ENCODE measurements around the gene BCKDHB. TPM values are rescaled to one million over a fixed set of nuclear protein-coding genes. Genes with fewer than 3 reads are reported as not detected.

The BCKDHB gene
- total RNA-seq, 2 experiments from 2014 or later, result 16.4 to 18.8 TPM

GRCh38 chr6:80251321-80251720, 144.8 kb downstream of the BCKDHB start:
- H3K36me3 Mint-ChIP-seq (ENCODE audit: low read depth), result no peaks in the 10 kb centered on the region
- H3K4me3 Mint-ChIP-seq, result no peak overlapping the region
- CTCF ChIA-PET, result interaction anchor here (1.6 kb wide), 1 partner anchor 10 kb away, joined by 4 read pairs; no protein-coding TSS in a partner anchor
- no peaks in the 10 kb centered on the region for H3K9me3 Mint-ChIP-seq
- no peak overlapping the region for H3K27ac Mint-ChIP-seq
- DNase-seq, result no peak
- no peaks in the 10 kb centered on the region for H3K27me3 Mint-ChIP-seq
- POLR2A ChIA-PET, result no interaction called here
- no peaks in the 10 kb centered on the region for H3K4me1 Mint-ChIP-seq

GRCh38 chr6:80254716-80255115, 148.2 kb downstream of the BCKDHB start:
- H3K27me3 Mint-ChIP-seq, result no peaks in the 10 kb centered on the region
- ChIA-PET POLR2A (no interaction called here), CTCF (no interaction called here)
- DNase-seq, result no peak
- no peaks in the 10 kb centered on the region for H3K9me3 Mint-ChIP-seq
- H3K4me1 Mint-ChIP-seq, result no peaks in the 10 kb centered on the region
- no peak overlapping the region for H3K27ac Mint-ChIP-seq
- H3K36me3 Mint-ChIP-seq (ENCODE audit: low read depth), result no peaks in the 10 kb centered on the region
- no peak overlapping the region for H3K4me3 Mint-ChIP-seq

GRCh38 chr6:80256691-80257090, 150.2 kb downstream of the BCKDHB start:
- DNase-seq, result no peak
- Mint-ChIP-seq H3K36me3 (ENCODE audit: low read depth) (peaks cover 1% of the 10 kb centered on the region), H3K27ac (no peak overlapping the region), H3K9me3 (no peaks in the 10 kb centered on the region), H3K4me3 (no peak overlapping the region), H3K27me3 (no peaks in the 10 kb centered on the region), H3K4me1 (no peaks in the 10 kb centered on the region)
- CTCF ChIA-PET, result no interaction called here
- POLR2A ChIA-PET, result no interaction called here

- no peak overlapping the region for H3K27ac Mint-ChIP-seq
- H3K27me3 Mint-ChIP-seq, result no peaks in the 10 kb centered on the region
- H3K4me1 Mint-ChIP-seq, result no peaks in the 10 kb centered on the region
- POLR2A ChIA-PET, result no interaction called here
- no peak for DNase-seq
- H3K4me3 Mint-ChIP-seq, result no peak overlapping the region
- no peaks in the 10 kb centered on the region for H3K9me3 Mint-ChIP-seq
- peaks cover 1% of the 10 kb centered on the region for H3K36me3 Mint-ChIP-seq (ENCODE audit: low read depth)
- CTCF ChIA-PET, result interaction anchor here (0.6 kb wide), 1 partner anchor 1457 kb away, joined by 4 read pairs; no protein-coding TSS in a partner anchor
These were observed 152.6 kb downstream of the BCKDHB start for GRCh38 chr6:80259118-80259517.

- Mint-ChIP-seq H3K9me3 (no peaks in the 10 kb centered on the region), H3K36me3 (ENCODE audit: low read depth) (peaks cover 1% of the 10 kb centered on the region), H3K27ac (no peak overlapping the region), H3K27me3 (no peaks in the 10 kb centered on the region), H3K4me1 (no peaks in the 10 kb centered on the region), H3K4me3 (no peak overlapping the region)
- ChIA-PET POLR2A (no interaction called here), CTCF (no interaction called here)
- DNase-seq, result no peak
These were observed 157.1 kb downstream of the BCKDHB start for GRCh38 chr6:80263585-80263984.

- Mint-ChIP-seq H3K4me1 (no peaks in the 10 kb centered on the region), H3K9me3 (no peaks in the 10 kb centered on the region), H3K4me3 (no peak overlapping the region), H3K27ac (no peak overlapping the region), H3K27me3 (no peaks in the 10 kb centered on the region), H3K36me3 (ENCODE audit: low read depth) (no peaks in the 10 kb centered on the region)
- DNase-seq, result no peak
- CTCF ChIA-PET, result no interaction called here
- POLR2A ChIA-PET, result no interaction called here
These were observed 162.6 kb downstream of the BCKDHB start for GRCh38 chr6:80268865-80269730.

GRCh38 chr6:80271074-80271473, 164.6 kb downstream of the BCKDHB start:
- CTCF ChIA-PET, result no interaction called here
- Mint-ChIP-seq H3K36me3 (ENCODE audit: low read depth) (no peaks in the 10 kb centered on the region), H3K27me3 (no peaks in the 10 kb centered on the region), H3K4me1 (no peaks in the 10 kb centered on the region), H3K27ac (no peak overlapping the region), H3K9me3 (no peaks in the 10 kb centered on the region), H3K4me3 (no peak overlapping the region)
- DNase-seq, result no peak
- POLR2A ChIA-PET, result no interaction called here

GRCh38 chr6:80272988-80273387, 166.5 kb downstream of the BCKDHB start:
- ChIA-PET POLR2A (no interaction called here), CTCF (no interaction called here)
- H3K9me3 Mint-ChIP-seq, result no peaks in the 10 kb centered on the region
- H3K4me3 Mint-ChIP-seq, result no peak overlapping the region
- H3K27ac Mint-ChIP-seq, result no peak overlapping the region
- no peak for DNase-seq
- H3K4me1 Mint-ChIP-seq, result no peaks in the 10 kb centered on the region
- no peaks in the 10 kb centered on the region for H3K36me3 Mint-ChIP-seq (ENCODE audit: low read depth)
- H3K27me3 Mint-ChIP-seq, result no peaks in the 10 kb centered on the region

GRCh38 chr6:80276861-80277260, 170.4 kb downstream of the BCKDHB start:
- no peak for DNase-seq
- ChIA-PET CTCF (no interaction called here), POLR2A (no interaction called here)
- Mint-ChIP-seq H3K4me1 (peaks cover 11% of the 10 kb centered on the region), H3K9me3 (no peaks in the 10 kb centered on the region), H3K36me3 (ENCODE audit: low read depth) (no peaks in the 10 kb centered on the region), H3K27me3 (no peaks in the 10 kb centered on the region), H3K27ac (no peak overlapping the region), H3K4me3 (no peak overlapping the region)

- Mint-ChIP-seq H3K36me3 (ENCODE audit: low read depth) (no peaks in the 10 kb centered on the region), H3K27ac (no peak overlapping the region), H3K9me3 (no peaks in the 10 kb centered on the region), H3K4me3 (no peak overlapping the region), H3K4me1 (peaks cover 11% of the 10 kb centered on the region), H3K27me3 (no peaks in the 10 kb centered on the region)
- no peak for DNase-seq
- ChIA-PET CTCF (no interaction called here), POLR2A (no interaction called here)
These were observed 171.0 kb downstream of the BCKDHB start for GRCh38 chr6:80277501-80277900.

GRCh38 chr6:80280262-80281010, 174.0 kb downstream of the BCKDHB start:
- ChIA-PET CTCF (no interaction called here), POLR2A (no interaction called here)
- no peak for DNase-seq
- H3K4me1 Mint-ChIP-seq, result peaks cover 11% of the 10 kb centered on the region
- no peak overlapping the region for H3K27ac Mint-ChIP-seq
- H3K27me3 Mint-ChIP-seq, result no peaks in the 10 kb centered on the region
- no peaks in the 10 kb centered on the region for H3K9me3 Mint-ChIP-seq
- no peak overlapping the region for H3K4me3 Mint-ChIP-seq
- H3K36me3 Mint-ChIP-seq (ENCODE audit: low read depth), result no peaks in the 10 kb centered on the region

- Mint-ChIP-seq H3K27me3 (no peaks in the 10 kb centered on the region), H3K4me1 (peaks cover 11% of the 10 kb centered on the region), H3K9me3 (no peaks in the 10 kb centered on the region), H3K36me3 (ENCODE audit: low read depth) (no peaks in the 10 kb centered on the region), H3K4me3 (no peak overlapping the region), H3K27ac (no peak overlapping the region)
- ChIA-PET CTCF (no interaction called here), POLR2A (no interaction called here)
- DNase-seq, result no peak
These were observed 176.6 kb downstream of the BCKDHB start for GRCh38 chr6:80282913-80283554.

GRCh38 chr6:80287112-80287511, 180.6 kb downstream of the BCKDHB start:
- POLR2A ChIA-PET, result no interaction called here
- Mint-ChIP-seq H3K27ac (no peak overlapping the region), H3K36me3 (ENCODE audit: low read depth) (no peaks in the 10 kb centered on the region), H3K4me1 (no peaks in the 10 kb centered on the region), H3K9me3 (peaks cover 6% of the 10 kb centered on the region), H3K27me3 (no peaks in the 10 kb centered on the region), H3K4me3 (no peak overlapping the region)
- CTCF ChIA-PET, result no interaction called here
- no peak for DNase-seq
